GM19372 (cell line): Measurements from ENCODE around the gene STPG3.
A peak's percentile ranks its signal among the peaks of the same experiment; 100 is the strongest.

Experiments
- ATAC-seq: cut with Tn5 transposase; IDR thresholded peaks from one replicate; pipeline ENCODE4 v1.9.1; 2021; ENCODE audit warnings: mild to moderate bottlenecking, low read depth, moderate library complexity; ENCODE audit not compliant: unreplicated experiment

The STPG3 gene

GRCh38 chr9:137299203-137299565 is 48.1 kb downstream of the STPG3 start:
- ATAC-seq: no peak

GRCh38 chr9:137299938-137300337 is 48.9 kb downstream of the STPG3 start:
- ATAC-seq: no peak

GRCh38 chr9:137300567-137301080 is 49.5 kb downstream of the STPG3 start:
- ATAC-seq: no peak

GRCh38 chr9:137301081-137301947 is 50.2 kb downstream of the STPG3 start:
- no peak for ATAC-seq

- peak; percentile 69 for ATAC-seq
Observed at GRCh38 chr9:137302118-137302448, 51.0 kb downstream of the STPG3 start, which contains the start of gene NRARP. Gene NRARP, minus strand, starts transcription at chr9:137302271. Its CDS starts 343 bp downstream, at chr9:137301928.

- ATAC-seq: no peak
Observed at GRCh38 chr9:137302449-137303150, 51.5 kb downstream of the STPG3 start.
